K562 (cell line): ENCODE data around the gene OXLD1. TPM values are rescaled to one million over a fixed set of nuclear protein-coding genes. Genes with fewer than 3 reads are reported as not detected.

ENCODE experiments used
- CHD1 ChIP-seq: fragments of 200-600 bp; sonication (generic); IDR thresholded peaks from one replicate; pipeline ENCODE4 v1.6.1; 2012; ENCODE audit warnings: mild to moderate bottlenecking, moderate library complexity, low read length, inconsistent platforms
- SAP30 ChIP-seq: fragments of 200-600 bp; sonication (generic); IDR thresholded peaks from 2 replicates; pipeline ENCODE4 v1.6.1; 2012; ENCODE audit warnings: borderline replicate concordance, low read depth, mild to moderate bottlenecking, moderate library complexity, low read length, control low read depth, inconsistent platforms; ENCODE audit not compliant: insufficient read depth, poor library complexity, severe bottlenecking
- SREBF2 ChIP-seq: sonication (generic); formaldehyde crosslinking; IDR thresholded peaks from 2 replicates; pipeline ENCODE4 v1.4.0; 2020; ENCODE audit warnings: mild to moderate bottlenecking, missing genetic modification reagents
- ZNF436 ChIP-seq: fragments of 250-450, 450-650 bp; sonication (Bioruptor Pico); formaldehyde crosslinking; IDR thresholded peaks from 2 replicates; pipeline ENCODE4 v1.7.0; 2020; ENCODE audit warnings: mild to moderate bottlenecking
- polyA plus RNA-seq, 8 experiments: library from polyadenylated mRNA; depleted of rRNA in 4 of 8; stranded (reverse) in 5 of 8; unstranded in 3 of 8; fragments of >200 nt; fragmentation: Nextera tagmentation in 2 of 8; fragmentation: Illumina TruSeq in 1 of 8; extraction: Ambion mirVana in 2 of 8; extraction: Trizol in 1 of 8; gene quantifications; 2 replicates each; pipeline versions ENCODE4 v1.2.1 to v1.2.3, GENCODE V29; 2011 to 2014; ENCODE audit warnings: inconsistent platforms in 1 of 8, missing spikeins in 1 of 8
- total RNA-seq, 7 experiments: library from RNA; depleted of rRNA in 6 of 7; stranded (reverse); fragments of >200 nt in 6 of 7; fragmentation: Illumina TruSeq in 2 of 7; extraction: Trizol in 2 of 7; gene quantifications; 2 replicates each; pipeline versions ENCODE4 v1.2.1 to v1.2.3, GENCODE V29; 2011 to 2021; ENCODE audit warnings: low replicate concordance in 1 of 7
- TF ChIP-seq, protein P1 (sequence below): sonication (generic); formaldehyde crosslinking; IDR thresholded peaks from 2 replicates; pipeline ENCODE4 v1.8.0; 2022; ENCODE audit warnings: mild to moderate bottlenecking, missing genetic modification reagents
- TF ChIP-seq, protein P2 (sequence below): fragments of 450-650 bp; IDR thresholded peaks from 2 replicates; pipeline ENCODE4 v1.6.1; 2016; ENCODE audit warnings: borderline replicate concordance
- TF ChIP-seq, protein P3 (sequence below): sonication (generic); formaldehyde crosslinking; IDR thresholded peaks from 2 replicates; pipeline ENCODE4 v1.8.1; 2023; ENCODE audit warnings: mild to moderate bottlenecking, missing genetic modification reagents, moderate library complexity
- TF ChIP-seq, protein P4 (sequence below): IDR thresholded peaks from 2 replicates; pipeline ENCODE4 v1.6.1; 2011; ENCODE audit warnings: borderline replicate concordance, low read depth, mild to moderate bottlenecking, moderate library complexity, low read length; ENCODE audit not compliant: insufficient read depth, poor library complexity, severe bottlenecking
- TF ChIP-seq, protein P5 (sequence below), 2 experiments: IDR thresholded peaks; 2 replicates each; pipeline ENCODE4 v1.6.1; 2012; ENCODE audit warnings: improper control_type of control experiment in 2 of 2, low read depth in 2 of 2, low read length in 2 of 2, borderline replicate concordance in 1 of 2

Gene OXLD1
- total and polyA plus RNA-seq, 9 of the 15 experiments (the other 6 are each of a cell fraction or from before 2014, with no cell fraction given): 4.4 to 115 (median 29.3) TPM

DNA sequence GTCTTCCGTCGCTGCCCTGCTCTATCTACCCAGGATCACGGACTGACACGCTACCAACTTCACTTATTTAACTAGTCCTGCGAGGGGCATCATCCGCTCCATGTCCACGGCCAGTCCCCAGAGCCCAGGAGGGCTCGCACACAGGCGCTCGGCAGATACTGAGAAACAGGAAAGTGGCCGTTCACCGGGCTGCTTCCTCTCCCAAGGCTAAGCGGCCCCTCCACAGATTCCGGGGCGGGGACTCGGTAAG, 388 bp downstream of the OXLD1 start (continued):
- TF ChIP-seq, protein P1, sequence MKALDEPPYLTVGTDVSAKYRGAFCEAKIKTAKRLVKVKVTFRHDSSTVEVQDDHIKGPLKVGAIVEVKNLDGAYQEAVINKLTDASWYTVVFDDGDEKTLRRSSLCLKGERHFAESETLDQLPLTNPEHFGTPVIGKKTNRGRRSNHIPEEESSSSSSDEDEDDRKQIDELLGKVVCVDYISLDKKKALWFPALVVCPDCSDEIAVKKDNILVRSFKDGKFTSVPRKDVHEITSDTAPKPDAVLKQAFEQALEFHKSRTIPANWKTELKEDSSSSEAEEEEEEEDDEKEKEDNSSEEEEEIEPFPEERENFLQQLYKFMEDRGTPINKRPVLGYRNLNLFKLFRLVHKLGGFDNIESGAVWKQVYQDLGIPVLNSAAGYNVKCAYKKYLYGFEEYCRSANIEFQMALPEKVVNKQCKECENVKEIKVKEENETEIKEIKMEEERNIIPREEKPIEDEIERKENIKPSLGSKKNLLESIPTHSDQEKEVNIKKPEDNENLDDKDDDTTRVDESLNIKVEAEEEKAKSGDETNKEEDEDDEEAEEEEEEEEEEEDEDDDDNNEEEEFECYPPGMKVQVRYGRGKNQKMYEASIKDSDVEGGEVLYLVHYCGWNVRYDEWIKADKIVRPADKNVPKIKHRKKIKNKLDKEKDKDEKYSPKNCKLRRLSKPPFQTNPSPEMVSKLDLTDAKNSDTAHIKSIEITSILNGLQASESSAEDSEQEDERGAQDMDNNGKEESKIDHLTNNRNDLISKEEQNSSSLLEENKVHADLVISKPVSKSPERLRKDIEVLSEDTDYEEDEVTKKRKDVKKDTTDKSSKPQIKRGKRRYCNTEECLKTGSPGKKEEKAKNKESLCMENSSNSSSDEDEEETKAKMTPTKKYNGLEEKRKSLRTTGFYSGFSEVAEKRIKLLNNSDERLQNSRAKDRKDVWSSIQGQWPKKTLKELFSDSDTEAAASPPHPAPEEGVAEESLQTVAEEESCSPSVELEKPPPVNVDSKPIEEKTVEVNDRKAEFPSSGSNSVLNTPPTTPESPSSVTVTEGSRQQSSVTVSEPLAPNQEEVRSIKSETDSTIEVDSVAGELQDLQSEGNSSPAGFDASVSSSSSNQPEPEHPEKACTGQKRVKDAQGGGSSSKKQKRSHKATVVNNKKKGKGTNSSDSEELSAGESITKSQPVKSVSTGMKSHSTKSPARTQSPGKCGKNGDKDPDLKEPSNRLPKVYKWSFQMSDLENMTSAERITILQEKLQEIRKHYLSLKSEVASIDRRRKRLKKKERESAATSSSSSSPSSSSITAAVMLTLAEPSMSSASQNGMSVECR (CRISPR knock-in tag): no peak
- peak; percentile 53 for TF ChIP-seq SAP30
- TF ChIP-seq ZNF436: no peak
- no peak for TF ChIP-seq SREBF2
- TF ChIP-seq, protein P2, sequence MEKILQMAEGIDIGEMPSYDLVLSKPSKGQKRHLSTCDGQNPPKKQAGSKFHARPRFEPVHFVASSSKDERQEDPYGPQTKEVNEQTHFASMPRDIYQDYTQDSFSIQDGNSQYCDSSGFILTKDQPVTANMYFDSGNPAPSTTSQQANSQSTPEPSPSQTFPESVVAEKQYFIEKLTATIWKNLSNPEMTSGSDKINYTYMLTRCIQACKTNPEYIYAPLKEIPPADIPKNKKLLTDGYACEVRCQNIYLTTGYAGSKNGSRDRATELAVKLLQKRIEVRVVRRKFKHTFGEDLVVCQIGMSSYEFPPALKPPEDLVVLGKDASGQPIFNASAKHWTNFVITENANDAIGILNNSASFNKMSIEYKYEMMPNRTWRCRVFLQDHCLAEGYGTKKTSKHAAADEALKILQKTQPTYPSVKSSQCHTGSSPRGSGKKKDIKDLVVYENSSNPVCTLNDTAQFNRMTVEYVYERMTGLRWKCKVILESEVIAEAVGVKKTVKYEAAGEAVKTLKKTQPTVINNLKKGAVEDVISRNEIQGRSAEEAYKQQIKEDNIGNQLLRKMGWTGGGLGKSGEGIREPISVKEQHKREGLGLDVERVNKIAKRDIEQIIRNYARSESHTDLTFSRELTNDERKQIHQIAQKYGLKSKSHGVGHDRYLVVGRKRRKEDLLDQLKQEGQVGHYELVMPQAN: no peak
- TF ChIP-seq, protein P3, sequence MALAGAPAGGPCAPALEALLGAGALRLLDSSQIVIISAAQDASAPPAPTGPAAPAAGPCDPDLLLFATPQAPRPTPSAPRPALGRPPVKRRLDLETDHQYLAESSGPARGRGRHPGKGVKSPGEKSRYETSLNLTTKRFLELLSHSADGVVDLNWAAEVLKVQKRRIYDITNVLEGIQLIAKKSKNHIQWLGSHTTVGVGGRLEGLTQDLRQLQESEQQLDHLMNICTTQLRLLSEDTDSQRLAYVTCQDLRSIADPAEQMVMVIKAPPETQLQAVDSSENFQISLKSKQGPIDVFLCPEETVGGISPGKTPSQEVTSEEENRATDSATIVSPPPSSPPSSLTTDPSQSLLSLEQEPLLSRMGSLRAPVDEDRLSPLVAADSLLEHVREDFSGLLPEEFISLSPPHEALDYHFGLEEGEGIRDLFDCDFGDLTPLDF: no peak
- TF ChIP-seq, protein P4, sequence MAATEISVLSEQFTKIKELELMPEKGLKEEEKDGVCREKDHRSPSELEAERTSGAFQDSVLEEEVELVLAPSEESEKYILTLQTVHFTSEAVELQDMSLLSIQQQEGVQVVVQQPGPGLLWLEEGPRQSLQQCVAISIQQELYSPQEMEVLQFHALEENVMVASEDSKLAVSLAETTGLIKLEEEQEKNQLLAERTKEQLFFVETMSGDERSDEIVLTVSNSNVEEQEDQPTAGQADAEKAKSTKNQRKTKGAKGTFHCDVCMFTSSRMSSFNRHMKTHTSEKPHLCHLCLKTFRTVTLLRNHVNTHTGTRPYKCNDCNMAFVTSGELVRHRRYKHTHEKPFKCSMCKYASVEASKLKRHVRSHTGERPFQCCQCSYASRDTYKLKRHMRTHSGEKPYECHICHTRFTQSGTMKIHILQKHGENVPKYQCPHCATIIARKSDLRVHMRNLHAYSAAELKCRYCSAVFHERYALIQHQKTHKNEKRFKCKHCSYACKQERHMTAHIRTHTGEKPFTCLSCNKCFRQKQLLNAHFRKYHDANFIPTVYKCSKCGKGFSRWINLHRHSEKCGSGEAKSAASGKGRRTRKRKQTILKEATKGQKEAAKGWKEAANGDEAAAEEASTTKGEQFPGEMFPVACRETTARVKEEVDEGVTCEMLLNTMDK: no peak
- TF ChIP-seq, protein P5, sequence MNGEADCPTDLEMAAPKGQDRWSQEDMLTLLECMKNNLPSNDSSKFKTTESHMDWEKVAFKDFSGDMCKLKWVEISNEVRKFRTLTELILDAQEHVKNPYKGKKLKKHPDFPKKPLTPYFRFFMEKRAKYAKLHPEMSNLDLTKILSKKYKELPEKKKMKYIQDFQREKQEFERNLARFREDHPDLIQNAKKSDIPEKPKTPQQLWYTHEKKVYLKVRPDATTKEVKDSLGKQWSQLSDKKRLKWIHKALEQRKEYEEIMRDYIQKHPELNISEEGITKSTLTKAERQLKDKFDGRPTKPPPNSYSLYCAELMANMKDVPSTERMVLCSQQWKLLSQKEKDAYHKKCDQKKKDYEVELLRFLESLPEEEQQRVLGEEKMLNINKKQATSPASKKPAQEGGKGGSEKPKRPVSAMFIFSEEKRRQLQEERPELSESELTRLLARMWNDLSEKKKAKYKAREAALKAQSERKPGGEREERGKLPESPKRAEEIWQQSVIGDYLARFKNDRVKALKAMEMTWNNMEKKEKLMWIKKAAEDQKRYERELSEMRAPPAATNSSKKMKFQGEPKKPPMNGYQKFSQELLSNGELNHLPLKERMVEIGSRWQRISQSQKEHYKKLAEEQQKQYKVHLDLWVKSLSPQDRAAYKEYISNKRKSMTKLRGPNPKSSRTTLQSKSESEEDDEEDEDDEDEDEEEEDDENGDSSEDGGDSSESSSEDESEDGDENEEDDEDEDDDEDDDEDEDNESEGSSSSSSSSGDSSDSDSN (IDR thresholded peaks at IDR 0.05; ENCODE audit: borderline replicate concordance in 1 of 2, low read depth in 2 of 2, low read length in 2 of 2): peak in 1 of 2 experiments; percentile 3; a peak in 1 of 4 replicates
- peak; percentile 70 for TF ChIP-seq CHD1
